Pulmonary artery endothelial cell (primary cell): ENCODE results near the gene FAM83G. TPM values are rescaled to one million over a fixed set of nuclear protein-coding genes. Genes with fewer than 3 reads are reported as not detected.
"Not testable (repeated sequence)": the region's sequence is repeated elsewhere in the genome, so short reads cannot be mapped to it uniquely, and the experiment has no call there.

Source experiments
- DNase-seq: peaks from one replicate; pipeline ENCODE4 v3.0.0-alpha.2; 2011; ENCODE audit warnings: low read depth, low spot score
- total RNA-seq: library from RNA; depleted of rRNA; stranded (reverse); fragments of >200 nt; gene quantifications from 2 replicates; pipeline ENCODE4 v1.2.3, GENCODE V29; 2014

The FAM83G gene
- 13.3 and 13.6 TPM in 2 replicates for total RNA-seq

DNA sequence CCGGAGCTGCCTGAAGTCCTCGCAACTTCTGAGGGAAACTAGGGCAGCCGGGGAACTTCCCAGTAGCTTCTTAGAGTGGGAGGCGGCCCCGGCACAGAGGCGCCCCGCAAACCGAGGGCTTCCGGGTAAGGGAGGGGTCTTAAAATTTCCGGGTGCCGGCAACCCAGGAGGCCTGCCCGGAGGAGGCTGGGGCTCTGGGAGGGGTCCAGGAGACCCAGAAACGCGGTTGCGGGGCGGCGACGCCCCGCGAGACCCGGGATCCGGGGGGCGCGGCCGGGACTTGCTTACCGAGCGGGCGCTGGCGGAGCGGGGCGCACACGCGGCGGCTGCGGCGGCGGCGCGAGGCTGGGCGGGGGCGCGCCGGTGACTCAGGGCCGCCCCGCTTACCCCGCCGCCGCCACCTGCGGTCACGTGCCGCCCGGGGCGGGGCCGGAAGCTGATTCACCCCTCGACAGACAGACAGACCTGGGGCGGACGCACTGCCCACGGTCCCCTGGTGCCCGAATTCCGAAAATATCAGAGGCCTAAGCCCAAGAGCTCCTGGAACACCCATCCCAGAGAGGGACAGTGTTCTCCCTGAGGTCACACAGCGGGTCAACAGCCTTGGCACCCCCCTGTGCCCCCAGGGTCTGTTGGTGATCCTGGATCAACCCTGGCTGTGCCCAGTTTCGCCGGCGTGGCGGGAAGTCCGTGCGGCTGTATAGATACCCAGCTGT lies at the start of gene FAM83G:
TSS of gene FAM83G (minus strand) at position 344 of the 716 bp plus-strand sequence. CDS start 723 bp downstream, outside the sequence.
- DNase-seq: no peak

- not testable (repeated sequence) for DNase-seq
Measured at GRCh38 chr17:19048826-19049225, 44.3 kb upstream of the FAM83G start.

- not testable (repeated sequence) for DNase-seq
Measured at GRCh38 chr17:19047510-19047909, 42.9 kb upstream of the FAM83G start.

- DNase-seq: not testable (repeated sequence)
Measured at GRCh38 chr17:19046782-19047375, 42.3 kb upstream of the FAM83G start, which contains the start of gene GRAP. TSS of gene GRAP (minus strand) at chr17:19046957. CDS start at chr17:19046926, 31 bp downstream.

- DNase-seq: not testable (repeated sequence)
Measured at GRCh38 chr17:19044643-19045042, 40.1 kb upstream of the FAM83G start.

DNA sequence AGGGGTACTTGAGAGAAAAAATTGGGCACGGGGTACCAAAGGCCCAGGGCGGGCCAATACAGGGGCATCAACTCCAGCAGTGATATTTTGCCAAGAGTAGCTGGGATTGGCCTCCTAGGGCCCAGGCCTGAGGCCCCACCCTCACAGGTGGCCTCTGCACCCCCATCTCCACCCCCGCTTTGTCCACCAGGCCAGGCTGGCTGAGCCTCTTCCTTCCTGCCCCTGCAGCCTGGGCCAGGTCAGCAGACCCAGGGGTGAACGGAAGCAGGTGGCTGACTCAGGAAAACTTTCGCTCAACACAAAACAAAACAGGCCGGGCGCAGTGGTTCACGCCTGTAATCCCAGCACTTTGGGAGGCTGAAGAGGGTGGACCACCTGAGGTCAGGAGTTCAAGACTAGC lies 38.5 kb upstream of the FAM83G start:
- not testable (repeated sequence) for DNase-seq

DNA sequence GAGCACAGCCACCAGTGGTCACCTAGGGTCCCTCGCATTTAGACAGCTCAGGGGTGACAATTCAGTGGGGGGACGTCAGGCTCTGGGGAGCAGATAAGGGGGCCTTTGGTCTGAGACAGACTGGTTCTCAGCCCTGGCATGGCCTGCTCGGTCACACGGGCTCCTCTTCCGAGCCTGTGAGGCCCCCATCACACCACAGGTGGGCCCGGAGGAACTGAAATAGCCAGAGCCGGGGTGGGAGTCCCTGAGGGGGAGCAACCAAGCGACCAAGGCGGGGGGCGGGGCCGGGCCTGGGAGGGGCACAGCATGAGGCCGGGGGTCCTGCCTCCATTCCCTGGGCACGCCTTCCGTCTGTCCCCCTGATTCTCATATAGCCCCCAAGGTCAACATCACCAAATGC lies 37.8 kb upstream of the FAM83G start:
- not testable (repeated sequence) for DNase-seq

GRCh38 chr17:19041871-19042270 lies 37.3 kb upstream of the FAM83G start:
- DNase-seq: not testable (repeated sequence)

- not testable (repeated sequence) for DNase-seq
Measured at GRCh38 chr17:19040350-19040749, 35.8 kb upstream of the FAM83G start.

- DNase-seq: not testable (repeated sequence)
Measured at GRCh38 chr17:19038730-19039129, 34.2 kb upstream of the FAM83G start.

GRCh38 chr17:19038007-19038406 lies 33.4 kb upstream of the FAM83G start:
- DNase-seq: not testable (repeated sequence)

DNA sequence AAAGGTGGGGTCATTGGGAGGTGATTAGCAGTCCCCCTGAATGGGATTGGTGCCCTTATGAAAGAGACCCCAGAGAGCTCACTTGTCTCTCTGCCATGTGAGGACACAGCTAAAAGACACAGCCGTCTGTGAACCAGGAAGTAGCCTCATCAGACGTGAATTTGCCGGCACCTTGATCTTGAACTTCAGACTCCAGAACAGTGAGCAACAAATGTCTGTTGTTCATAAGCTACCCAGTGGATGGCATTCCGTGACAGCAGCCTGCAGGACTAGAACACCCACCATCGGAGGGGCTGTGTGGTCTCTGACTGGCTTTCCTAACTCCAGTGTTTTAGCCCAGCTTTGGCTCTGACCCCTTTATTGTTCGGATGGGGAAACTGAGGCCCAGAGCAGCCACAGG lies 33.0 kb upstream of the FAM83G start:
- not testable (repeated sequence) for DNase-seq

- not testable (repeated sequence) for DNase-seq
Measured at GRCh38 chr17:19036186-19036585, 31.6 kb upstream of the FAM83G start.

GRCh38 chr17:19032377-19032988 lies 27.9 kb upstream of the FAM83G start:
- DNase-seq: not testable (repeated sequence)

DNA sequence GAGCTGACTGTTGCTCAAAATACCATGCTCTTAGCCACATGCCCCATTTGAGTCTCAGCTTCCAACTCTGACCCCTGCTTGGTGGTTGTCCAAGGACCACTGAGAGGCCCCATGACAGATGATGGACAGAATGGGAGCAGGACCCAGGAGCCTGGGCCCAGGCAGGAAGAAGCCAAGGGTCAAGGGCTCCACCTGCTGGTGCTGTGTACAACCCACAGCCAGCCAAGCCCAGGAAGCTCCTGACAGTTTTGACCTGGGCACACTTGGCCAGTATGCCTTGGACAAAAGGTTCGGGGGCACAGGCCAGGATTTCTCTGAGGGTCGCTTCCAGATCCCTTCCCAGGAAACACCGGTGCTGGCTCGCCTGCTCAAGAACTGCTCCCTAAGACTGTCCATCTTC lies 27.2 kb upstream of the FAM83G start:
- not testable (repeated sequence) for DNase-seq

- DNase-seq: not testable (repeated sequence)
Measured at GRCh38 chr17:19030771-19031449, 26.3 kb upstream of the FAM83G start.

DNA sequence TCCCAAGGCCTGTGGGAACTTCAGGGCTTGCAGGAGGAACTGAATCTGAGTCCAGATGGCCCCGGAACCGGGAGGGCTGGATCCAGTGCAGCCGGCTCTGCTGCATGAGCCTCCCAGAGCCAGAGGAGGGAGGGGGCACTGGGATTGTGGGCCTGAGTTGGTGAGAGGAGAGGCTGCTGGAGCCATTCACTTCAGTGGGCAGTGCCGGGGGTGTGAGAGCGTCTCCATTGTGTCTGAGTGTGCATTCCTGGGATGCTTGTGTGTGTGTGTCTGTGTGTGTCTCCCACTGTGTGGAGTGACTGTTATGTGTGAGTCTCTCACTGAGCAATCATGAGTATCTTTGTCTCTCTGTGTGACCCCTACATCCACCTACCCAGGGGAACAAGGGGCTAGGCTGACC lies 25.2 kb upstream of the FAM83G start:
- not testable (repeated sequence) for DNase-seq

DNA sequence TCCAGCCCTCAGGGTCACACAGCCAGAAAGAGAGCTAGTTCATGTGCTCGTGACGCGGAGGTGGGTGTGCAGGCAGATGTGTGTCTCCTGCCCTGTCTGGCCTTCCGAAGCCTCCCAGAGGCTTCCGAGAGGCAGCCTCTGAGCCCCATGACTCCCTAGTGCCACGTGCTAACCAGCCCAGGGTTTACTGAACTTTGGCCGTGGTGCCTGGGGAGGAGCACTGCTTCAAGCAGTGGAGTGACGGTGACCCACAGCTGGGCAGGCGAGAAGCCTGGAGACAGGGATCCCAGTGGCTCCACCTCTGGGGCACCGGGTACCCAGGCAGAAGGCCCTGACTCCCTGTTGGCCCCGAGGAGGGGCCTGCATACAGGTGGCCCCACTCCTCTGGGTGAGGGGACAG lies 24.1 kb upstream of the FAM83G start:
- not testable (repeated sequence) for DNase-seq

- DNase-seq: no peak
Measured at GRCh38 chr17:19024101-19025078, 19.8 kb upstream of the FAM83G start.

GRCh38 chr17:19023209-19023999 lies 18.8 kb upstream of the FAM83G start:
- no peak for DNase-seq
